Stimulated activated naive CD8-positive, alpha-beta T cell treated with anti-CD3 and anti-CD28 coated beads, Interleukin-15, Interleukin-2, amounts not matched to agents 100 U/mL and 50 U/mL, for 24 hours (primary cell): ENCODE data around the gene CX3CL1.
"Not testable (repeated sequence)": the region's sequence is repeated elsewhere in the genome, so short reads cannot be mapped to it uniquely, and the experiment has no call there.

Source experiments
- ATAC-seq: fragments of 150-1000 bp; cut with Tn5 transposase; one replicate; pipeline ENCODE4 v1.10.0; 2021
- DNase-seq: peaks from one replicate; pipeline ENCODE4 v3.0.0; 2021

The CX3CL1 gene

GRCh38 chr16:57357330-57358085 is 14.8 kb upstream of the CX3CL1 start:
- ATAC-seq, result peak; percentile 67
- DNase-seq, result peak; percentile 47

GRCh38 chr16:57358086-57358420 is 14.2 kb upstream of the CX3CL1 start:
- ATAC-seq, result no peak
- DNase-seq, result no peak

DNA sequence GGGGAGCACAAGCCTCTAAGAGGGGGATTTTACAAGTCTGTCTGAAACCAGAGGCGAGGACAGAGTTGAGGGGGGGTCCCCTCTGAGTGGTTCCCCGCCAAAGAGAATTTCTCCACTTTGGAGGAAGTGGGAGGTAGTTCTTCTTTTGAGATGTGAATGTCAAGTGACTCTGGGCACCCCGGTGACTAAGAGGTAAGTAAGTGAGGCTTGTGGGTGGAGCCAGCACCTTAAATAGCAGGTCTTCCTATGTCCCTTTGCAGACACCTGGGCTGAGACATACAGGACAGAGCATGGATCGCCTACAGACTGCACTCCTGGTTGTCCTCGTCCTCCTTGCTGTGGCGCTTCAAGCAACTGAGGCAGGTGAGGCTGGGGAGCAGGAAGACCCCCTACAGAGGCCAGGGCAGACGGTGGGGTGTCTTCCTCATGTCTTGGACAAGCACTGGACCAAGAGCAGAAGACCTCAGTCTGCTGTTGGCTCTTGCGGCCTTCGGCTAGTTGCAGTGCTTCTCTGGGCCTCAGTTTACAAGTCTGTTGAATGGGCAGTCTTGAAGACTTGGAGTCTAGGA is 13.7 kb upstream of the CX3CL1 start, which contains the start of gene CCL22:
Gene CCL22 (plus strand): TSS at position 257 of the 569 bp plus-strand sequence. CDS start 34 bp downstream, at position 291.
- peak; percentile 84 for ATAC-seq
- peak; percentile 57 for DNase-seq

- ATAC-seq (no peak), DNase-seq (no peak)
These were observed 11.9 kb upstream of the CX3CL1 start for GRCh38 chr16:57360321-57360935.

DNA sequence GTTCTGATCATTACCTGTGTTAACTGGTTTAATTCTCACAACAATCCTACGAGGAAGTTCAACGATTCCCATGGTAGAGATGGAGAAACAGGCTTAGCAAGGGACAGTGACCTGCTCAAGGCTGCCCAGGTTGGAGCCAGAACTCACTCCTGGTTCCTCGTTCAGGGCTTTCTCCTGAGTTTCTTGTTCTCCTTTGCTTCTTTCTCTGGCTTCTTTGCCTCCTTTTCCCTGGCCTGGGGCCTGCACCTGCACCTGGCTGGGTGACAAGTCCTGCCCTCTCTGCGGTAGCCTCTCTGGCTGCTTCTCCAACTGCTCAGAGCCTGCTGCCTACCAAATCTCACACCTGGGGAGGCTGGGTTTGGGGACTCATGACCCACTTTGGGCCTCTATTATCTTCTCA is 10.9 kb upstream of the CX3CL1 start:
- no peak for ATAC-seq
- no peak for DNase-seq

DNA sequence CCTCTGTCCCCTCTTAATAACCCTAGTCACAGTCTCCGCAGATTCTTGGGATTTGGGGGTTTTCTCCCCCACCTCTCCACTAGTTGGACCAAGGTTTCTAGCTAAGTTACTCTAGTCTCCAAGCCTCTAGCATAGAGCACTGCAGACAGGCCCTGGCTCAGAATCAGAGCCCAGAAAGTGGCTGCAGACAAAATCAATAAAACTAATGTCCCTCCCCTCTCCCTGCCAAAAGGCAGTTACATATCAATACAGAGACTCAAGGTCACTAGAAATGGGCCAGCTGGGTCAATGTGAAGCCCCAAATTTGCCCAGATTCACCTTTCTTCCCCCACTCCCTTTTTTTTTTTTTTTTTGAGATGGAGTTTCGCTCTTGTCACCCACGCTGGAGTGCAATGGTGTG is 8.1 kb upstream of the CX3CL1 start:
- no peak for DNase-seq

GRCh38 chr16:57366544-57367040 is 5.7 kb upstream of the CX3CL1 start:
- no peak for ATAC-seq
- DNase-seq, result no peak

More for the DNA sequence above, 8.1 kb upstream of the CX3CL1 start:
- no peak for ATAC-seq

DNA sequence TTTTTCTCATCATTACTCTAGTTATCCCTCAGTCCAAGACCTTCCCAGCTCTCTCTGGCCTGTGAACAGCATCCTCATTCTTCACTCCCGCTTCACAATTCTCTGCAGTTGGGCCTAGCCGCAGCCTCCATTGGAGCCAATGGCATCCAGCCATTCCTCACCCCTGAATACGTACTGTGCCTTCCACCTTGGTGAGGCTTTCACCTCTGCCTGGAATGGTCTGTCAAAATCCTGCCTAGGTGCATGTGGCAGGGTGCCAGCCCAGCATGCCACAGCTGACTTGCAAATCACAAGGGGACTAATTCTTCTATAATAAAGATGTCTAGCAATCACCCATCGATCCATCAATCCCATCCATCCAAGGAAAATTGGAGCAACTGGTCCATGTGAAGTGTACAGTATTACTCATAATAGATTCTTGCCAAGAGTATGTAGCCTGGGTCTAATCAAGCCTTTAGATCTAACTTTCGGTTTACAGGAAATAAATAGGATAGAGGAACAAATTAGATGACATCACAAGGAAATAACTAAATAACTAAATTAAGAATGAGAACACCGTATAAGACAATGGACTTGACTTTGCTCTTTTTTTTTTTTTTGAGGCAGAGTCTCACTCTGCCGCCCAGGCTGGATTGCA is 5.1 kb upstream of the CX3CL1 start:
- DNase-seq, result no peak
- no peak for ATAC-seq

GRCh38 chr16:57371494-57372371 is 557 bp upstream of the CX3CL1 start:
- ATAC-seq (no peak), DNase-seq (no peak)

DNA sequence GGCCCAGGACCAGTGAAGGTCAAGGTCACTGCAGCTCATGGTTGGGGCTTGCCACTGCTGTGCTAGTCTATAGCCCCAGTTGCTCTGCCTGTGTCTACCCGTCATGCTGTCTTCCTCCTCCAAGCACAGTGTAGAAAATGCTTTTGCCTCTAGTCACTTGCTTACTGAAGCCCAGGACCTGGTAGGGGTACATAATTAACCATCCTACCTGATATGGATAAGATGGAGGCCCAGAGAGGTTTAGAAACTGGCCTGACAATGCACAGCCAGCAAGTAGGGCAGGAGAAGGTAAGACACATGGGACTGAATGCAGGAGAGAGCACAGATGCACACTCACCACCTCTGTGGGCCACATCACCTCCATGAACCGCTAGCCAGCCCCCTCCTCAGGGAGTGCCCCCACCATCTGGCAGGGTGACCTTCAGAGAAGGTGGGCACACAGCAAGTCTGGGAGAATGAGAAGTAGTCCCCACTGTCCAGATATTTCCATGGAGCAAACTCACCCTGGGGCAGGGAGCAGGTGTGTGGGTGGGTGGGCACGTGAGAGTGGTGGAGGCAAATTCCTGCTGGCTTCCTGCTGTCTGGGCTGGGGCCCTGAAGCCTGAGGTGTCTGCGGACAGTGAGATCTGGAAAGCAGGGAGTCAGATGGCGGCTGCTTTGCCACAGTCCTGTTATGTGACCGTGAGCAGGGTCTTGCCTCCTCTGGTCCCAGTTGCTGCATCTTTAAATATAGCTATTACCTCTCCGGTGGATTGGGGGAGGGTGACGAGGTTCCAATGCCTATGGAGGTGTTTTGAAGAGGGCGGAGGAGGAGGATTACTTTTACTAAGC is 1.0 kb downstream of the CX3CL1 start:
- no peak for DNase-seq
- no peak for ATAC-seq

GRCh38 chr16:57374067-57374534 is 1.8 kb downstream of the CX3CL1 start:
- ATAC-seq (no peak), DNase-seq (peak; percentile 51)

DNA sequence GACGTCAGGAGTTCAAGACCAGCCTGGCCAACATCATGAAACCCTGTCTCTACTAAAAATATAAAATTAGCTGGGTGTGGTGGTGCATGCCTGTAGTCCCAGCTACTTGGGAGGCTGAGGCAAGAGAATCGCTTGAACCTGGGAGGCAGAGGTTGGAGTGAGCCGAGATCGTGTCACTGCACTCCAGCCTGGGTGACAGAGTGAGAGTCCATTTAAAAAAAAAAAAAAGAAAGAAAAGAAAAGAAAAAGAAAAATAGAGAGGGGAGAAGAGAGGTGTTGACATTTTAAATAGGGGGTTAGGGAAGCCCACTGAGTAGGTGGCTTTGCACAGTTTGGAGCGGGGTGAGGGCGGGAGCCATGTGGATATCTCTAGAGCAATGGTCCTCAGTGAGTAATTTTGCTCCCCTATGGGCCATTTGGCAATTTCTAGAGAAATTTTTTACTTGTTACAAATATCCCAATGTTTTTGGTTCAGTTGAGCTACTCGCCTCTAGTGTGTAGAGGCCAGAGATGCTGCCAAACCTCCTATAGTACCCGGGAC is 2.7 kb downstream of the CX3CL1 start:
- not testable (repeated sequence) for ATAC-seq, DNase-seq

DNA sequence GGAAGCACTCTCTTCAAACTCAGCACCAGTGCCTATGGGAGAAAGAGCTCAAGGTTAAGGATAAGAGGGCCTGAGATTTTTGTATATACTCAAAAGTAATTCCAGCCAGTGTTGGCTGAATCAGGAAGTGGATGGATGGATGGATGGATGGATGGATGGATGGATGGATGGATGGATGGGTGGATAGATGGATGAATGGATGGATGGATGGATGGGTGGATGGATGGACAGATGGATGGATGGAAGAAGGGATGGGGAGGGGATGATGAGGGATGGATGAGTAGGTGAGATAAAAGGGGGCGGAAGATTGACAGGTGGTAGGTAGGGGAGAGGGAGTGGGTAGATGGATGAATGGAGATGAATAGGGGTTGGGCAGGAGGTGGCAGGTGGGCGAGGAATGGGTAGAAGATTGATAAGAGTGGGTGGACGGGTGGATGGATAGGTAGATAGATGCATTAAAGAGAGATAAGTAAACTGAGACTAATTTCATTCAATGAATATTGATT is 4.1 kb downstream of the CX3CL1 start:
- DNase-seq (no peak), ATAC-seq (no peak)

- DNase-seq (peak; percentile 76), ATAC-seq (peak; percentile 90)
These were observed 5.0 kb downstream of the CX3CL1 start for GRCh38 chr16:57377080-57377841.

DNA sequence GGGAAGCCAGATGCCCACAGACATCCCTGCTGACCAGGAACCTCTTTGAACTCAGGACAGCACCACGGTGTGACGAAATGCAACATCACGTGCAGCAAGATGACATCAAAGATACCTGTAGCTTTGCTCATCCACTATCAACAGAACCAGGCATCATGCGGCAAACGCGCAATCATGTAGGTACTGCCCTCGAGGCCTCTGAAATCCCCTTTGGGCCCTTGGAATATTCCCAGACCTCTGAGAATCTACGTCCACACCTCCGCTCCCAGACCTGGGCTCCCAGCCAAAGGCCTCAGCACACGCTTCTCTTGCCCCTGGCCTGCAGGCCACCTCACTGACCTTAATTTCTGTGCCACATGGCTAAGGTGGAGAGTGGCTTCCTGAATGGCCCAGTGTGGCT is 7.3 kb downstream of the CX3CL1 start:
- ATAC-seq (no peak), DNase-seq (no peak)

GRCh38 chr16:57380671-57381462 is 8.6 kb downstream of the CX3CL1 start:
- ATAC-seq, result no peak
- peak; percentile 47 for DNase-seq

DNA sequence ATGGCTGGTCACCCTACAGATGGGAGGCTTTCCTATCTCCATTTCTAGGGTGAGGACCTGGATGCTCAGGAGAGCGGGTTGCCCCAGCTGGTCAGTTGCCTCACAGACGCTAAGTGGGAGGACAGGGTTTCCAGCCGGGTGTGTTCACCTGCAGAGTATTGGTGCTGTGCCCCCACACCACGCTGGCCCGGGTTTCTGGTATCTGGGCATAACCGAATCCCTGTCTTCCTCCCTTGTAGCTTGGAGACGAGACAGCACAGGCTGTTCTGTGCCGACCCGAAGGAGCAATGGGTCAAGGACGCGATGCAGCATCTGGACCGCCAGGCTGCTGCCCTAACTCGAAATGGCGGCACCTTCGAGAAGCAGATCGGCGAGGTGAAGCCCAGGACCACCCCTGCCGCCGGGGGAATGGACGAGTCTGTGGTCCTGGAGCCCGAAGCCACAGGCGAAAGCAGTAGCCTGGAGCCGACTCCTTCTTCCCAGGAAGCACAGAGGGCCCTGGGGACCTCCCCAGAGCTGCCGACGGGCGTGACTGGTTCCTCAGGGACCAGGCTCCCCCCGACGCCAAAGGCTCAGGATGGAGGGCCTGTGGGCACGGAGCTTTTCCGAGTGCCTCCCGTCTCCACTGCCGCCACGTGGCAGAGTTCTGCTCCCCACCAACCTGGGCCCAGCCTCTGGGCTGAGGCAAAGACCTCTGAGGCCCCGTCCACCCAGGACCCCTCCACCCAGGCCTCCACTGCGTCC is 9.7 kb downstream of the CX3CL1 start:
- DNase-seq (no peak), ATAC-seq (no peak)
